HG02943 (cell line): ENCODE results near the gene MFSD1.

Experiments
- ATAC-seq: cut with Tn5 transposase; IDR thresholded peaks from one replicate; pipeline ENCODE4 v1.9.1; 2021; ENCODE audit warnings: mild to moderate bottlenecking, low read depth, moderate library complexity; ENCODE audit not compliant: unreplicated experiment

The MFSD1 gene, protein sequence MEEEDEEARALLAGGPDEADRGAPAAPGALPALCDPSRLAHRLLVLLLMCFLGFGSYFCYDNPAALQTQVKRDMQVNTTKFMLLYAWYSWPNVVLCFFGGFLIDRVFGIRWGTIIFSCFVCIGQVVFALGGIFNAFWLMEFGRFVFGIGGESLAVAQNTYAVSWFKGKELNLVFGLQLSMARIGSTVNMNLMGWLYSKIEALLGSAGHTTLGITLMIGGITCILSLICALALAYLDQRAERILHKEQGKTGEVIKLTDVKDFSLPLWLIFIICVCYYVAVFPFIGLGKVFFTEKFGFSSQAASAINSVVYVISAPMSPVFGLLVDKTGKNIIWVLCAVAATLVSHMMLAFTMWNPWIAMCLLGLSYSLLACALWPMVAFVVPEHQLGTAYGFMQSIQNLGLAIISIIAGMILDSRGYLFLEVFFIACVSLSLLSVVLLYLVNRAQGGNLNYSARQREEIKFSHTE

DNA sequence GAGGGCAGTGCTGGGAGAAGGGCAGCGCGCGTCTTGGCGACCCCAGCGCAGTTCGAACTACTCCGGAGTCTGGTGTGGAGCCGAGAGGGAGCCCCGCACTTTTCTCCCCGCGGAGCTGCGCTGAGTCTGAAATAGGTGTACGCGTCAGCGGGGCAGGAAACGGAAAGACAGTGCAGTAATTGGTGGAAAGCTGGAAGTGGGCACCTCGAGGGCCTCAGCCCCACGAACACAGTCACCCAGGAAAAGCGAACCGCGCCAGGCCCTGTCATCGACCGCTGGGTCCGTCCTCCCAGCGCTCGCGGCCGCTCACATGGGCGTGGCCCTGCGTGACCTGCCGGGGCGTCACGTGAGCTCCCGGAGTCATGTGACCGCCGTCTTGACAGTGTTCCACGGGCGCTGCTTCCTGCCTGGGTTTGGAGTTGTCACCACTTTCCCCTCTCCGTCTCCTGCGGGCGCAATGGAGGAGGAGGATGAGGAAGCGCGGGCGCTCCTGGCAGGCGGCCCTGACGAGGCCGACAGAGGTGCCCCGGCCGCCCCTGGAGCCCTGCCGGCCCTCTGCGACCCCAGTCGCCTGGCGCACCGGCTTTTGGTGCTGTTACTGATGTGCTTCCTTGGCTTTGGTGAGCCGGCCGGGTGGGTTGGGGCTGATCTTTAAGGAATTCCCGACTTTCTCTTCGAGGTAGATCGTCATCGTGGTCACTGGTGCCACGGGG is at the start of gene MFSD1:
MFSD1 (plus strand) TSS at position 359 of the 713 bp plus-strand sequence; CDS start at position 458, 99 bp downstream.
- peak; percentile 97 for ATAC-seq

DNA sequence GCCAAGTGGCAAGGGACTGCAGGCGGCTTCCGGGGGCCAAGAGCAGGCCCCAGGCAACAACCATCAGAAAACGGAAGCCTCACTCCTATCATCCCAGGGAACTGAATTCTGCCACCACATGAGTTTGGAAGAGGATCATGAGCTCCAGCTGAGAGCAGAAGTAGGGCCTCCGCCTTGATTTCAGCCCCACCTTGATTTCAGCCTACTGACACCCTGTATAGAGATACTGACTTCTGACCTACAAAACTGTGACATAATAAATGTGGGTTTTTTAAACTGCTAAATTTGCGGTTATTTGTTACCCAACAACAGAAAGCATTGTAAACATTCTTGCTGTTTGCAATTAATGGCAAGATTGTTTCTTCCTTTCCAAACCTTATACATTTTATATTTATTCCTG is 48.0 kb upstream of the MFSD1 start:
- ATAC-seq, result no peak

DNA sequence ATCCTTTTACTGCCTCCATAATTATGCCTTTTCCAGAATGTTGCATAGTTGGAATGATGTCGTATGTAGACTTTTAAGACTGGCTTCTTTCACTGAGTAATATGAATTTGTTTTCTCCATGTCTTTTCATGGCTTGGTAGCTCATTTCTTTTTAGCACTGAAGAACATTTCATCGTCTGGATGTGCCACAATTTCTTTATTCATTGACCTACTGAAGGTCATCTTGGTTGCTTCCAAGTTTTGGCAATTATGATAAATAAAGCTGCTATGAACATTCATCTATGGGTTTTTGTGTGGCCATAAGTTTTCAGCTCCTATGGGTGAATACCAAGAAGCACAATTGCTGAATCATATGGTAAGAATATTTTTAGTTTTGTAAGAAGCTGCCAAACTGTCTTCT is 46.4 kb upstream of the MFSD1 start:
- no peak for ATAC-seq

DNA sequence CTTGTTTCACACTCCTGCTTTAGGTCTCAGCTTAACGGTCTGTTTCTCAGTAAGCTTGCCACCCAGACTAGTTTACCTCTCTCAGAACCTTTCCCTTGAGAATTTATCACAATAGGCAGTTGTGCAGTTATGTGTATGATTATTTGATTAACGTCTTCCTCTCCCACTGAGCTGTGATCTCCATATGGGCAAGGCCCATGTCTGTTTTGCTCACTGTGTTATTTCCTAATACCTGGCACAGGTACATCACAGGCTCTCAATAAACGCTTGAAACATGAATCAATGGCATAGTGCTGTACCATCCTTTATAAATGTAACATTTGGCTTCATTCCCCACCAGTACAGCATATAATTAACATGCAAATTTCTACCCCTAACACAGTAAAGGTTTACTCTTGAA is 40.5 kb upstream of the MFSD1 start:
- ATAC-seq, result no peak

DNA sequence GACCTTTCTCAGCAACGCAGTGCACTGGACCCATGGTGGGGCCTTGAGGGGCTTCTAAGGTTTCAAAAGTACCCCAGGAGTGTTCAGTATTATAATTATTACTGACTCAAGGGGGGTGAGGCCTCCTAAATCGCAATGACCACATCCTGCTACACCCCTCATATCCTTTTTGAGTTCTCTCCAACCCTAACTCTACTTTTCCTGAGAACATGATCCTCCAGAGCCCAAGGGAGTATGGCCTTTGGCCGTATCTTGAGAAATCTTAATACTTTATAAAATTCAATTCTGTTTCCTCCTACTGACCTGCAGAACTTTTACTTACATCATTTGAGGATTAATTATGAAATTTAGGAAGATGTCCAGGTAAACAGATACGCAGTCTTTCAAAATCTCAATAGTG is 39.2 kb upstream of the MFSD1 start:
- no peak for ATAC-seq

DNA sequence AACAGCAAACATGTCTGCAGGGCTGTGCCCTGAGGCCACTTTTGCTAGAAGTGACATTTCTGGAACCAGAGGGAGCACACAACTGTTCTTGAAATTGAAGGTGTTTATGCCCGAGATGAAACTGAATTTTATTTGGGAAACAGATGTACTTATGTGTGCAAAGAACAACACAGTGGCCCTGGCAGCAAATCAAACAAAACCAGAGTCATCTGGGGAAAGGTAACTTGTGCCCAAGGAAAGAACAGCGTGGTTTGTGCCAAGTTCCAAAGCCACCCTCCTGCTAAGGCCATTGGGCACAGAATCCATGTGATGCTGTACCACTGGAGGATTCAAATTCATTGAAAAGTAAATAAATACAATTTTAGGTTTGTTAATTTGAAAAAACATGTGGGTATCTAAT is 38.4 kb upstream of the MFSD1 start:
- no peak for ATAC-seq

DNA sequence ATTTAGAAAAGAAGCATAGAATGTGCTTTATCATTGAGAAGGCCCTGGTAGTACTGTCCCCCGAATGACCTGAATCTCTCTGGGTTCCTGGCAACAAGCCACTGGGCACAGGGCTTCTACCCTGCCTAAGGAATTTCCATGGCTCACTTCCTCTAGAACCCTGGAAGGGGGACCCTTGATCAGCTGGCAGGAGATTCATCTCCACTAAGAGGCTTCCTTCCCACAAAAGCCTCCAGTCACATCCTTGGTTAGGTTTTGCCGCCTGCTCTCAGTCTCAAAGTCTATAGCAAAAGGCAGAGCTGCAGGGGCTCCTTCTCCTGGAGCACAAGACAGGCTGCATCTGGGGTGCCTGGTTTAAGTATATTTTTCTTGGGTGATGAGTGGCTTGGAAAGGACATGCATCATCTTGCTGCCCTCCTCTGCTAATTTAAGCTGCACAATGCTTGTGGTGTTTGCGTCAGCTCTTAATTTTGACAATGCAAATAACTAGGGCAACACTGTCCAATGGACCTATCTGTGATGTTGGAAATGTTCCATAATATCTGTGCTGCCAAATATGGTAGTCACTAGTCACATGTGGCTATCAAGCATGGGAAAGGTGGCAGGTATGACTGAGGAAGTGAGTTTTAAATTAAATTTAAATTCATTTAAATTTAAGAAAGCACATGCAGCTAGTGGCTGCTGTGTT is 36.2 kb upstream of the MFSD1 start:
- no peak for ATAC-seq

DNA sequence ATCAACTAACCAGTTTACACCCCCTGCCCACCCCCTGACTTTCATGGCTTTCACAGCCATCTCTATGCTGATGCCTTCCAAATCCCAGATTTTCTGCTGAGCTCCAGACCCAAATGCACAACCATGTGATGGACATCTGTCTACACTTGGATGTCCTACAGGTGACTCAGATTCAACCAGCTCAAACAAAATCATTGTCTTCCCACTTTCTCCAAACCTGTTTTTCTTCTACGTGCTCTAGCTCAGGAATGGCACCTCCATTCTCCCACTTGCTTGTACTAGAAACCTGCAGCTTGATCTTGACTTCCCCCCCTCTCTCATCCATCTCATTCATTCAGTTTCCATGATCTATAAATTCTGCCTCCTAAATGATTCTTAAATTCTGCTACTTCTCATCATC is 35.5 kb upstream of the MFSD1 start:
- no peak for ATAC-seq

DNA sequence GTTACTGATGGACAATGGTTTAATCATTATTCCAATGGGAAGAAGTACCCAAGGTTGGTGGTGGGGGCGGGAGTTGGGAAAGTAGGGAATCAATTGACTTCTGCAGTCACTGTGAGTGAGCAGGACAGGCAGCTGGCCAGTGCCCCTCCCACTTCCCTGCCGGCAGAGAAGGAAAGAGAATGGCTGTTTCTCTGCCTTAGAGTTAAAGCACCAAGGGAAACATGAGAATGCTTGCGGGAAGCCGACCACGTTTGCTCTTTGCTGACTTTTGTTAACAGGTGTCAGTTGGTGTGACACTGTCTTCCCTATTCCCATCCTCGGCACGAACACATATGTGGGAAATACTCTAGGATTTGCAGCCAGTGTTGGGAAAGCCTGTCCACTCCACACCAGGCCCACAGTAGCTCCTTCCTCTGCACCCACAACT is 33.5 kb upstream of the MFSD1 start:
- no peak for ATAC-seq

DNA sequence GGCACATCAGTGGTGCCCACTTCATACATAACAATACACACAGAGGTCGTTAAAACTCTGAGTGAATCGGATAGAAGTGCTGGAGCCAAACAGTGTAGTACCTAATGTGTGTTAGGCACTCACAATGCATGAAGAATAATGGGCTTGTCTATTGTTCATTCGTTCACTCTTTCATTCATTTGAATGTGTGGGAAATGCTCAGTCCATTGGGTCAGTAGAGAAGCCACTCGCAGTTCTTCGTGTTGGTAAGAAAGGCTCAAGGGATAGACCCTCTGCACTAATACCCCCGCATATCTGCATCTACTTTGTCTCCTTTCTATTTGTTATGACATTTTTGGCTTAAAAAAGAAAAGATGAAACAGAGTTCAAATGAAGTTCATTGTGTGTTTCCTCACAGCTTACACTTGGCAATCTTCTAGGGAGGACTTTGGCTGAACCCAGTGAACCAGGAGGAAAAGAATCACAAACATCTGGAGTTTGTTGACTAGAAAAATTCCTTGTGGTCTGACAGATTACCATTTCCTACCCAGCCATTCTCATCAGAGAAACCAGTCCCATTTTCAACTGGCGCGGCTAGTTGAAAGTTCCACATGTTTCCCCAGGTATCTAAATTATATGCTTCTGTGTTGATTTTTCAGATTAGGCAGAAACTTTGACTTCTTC is 32.8 kb upstream of the MFSD1 start:
- no peak for ATAC-seq

DNA sequence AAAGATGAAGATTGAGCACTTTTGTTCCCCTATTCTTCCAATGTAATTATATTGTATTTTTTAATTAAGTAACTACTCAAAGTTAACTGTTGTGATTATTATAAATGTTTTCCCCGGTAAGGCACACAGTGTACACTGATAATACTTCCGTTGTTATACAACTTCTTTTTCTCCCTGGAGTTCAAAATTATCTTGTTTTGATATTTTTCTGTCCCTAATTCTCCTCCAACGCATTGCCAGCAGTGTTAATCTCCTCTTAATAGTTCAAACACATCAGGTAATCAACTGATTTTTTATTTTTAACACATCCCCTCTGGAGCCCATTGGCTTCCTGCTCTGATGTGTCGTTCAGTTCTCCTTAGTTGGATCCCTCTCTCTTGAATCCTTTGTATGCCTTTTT is 32.3 kb upstream of the MFSD1 start:
- no peak for ATAC-seq

DNA sequence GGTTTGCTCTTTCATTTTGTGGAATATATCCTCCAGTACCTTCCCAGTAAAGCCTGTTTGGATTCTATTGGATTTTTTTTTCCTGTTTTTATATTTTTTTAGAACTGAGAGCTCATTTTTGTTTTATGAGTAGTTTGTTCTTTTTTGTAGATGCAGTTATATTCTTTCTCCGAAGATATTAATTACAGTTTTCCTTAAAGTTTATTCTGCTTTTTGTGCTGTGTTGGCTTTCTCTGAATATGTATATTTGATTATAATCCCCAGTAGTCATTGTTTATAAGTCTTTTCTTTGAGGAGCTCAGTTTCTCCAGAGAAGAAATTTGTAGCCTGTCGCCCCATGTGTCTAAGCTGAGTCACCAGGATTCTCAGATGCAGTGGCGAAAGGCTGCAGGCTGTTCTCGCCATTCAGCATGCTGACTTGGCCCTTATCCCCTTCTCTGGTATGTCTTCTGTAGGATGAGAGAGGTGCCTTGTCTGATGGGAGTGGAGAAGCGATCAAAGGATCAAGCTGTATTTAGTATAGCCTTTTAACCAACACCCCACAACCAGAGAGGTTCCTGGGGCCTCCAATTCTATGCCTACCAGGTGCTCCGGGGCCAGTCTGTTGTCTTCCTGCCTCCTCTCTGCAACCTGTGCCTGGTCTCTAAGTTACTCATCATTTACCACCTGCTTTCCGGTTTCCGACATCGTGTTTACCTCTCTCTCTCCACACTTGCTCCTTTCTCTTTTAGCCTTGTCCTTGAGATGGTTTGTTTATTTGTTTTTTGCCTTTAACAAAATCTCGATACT is 31.7 kb upstream of the MFSD1 start:
- no peak for ATAC-seq

DNA sequence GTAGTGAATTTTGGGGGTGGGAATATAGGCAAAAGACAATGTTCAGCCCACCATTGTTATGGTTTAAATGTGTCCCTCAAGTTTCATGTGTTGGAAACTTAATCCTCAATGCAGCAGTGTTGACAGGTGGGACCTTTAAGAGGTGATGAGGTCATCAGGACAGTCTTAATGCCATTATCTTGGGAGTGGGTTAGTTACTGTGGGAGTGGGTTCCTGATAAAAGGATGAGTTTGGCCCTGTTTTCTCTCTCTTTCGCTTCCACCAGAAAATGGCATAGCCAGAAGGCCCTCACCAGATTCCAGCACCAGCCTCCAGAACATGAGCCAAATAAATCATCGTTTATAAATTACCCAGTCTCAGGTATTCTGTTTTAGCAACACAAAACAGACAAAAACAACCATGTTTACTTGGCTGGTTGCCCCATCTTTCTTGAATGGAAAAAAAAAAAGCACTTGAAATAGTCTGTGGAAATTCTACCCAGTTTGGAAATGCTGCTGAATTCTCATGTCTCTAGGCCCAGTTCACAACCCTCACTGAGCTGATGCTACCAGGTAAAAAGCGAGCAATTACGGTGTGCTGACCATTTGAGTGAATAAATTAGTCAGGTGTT is 31.0 kb upstream of the MFSD1 start:
- ATAC-seq, result no peak

DNA sequence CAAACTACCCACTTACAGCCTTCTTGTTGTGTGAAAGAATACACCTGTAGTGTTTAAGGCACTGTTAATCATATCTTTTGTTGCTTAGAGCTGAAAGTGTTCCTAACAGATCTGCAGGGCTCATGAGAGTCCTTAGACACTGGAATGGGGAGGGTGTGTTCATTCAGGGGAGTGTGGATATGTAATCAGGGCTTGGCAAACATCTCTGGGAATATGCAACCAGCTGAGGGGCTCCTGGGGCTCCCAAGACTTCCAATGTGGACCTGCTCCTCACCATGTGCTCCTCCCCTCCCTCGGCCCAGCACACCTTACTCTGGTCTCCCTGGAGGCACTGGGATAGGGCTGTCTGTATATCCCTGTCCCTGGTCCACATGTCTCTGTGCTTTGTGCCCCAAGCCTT is 30.3 kb upstream of the MFSD1 start:
- no peak for ATAC-seq

DNA sequence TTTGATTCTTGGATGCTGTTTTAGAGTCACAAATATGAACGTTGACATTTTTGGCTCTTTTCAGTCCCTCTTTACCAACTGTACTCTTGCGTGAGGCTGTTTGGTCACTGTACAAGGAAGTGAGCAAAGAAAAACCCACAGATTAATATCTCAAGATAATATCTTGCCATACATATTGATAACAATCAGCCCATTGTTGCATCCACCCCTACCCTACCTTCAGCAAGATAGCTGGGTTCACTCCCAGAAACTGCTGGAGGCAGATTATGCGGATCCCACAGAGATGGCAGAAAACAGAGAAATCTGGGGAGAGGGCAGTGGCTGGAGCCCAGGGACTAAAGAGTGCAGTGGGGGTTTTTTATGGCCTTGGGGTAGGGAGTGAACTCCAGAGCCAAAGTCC is 29.9 kb upstream of the MFSD1 start:
- ATAC-seq, result no peak

DNA sequence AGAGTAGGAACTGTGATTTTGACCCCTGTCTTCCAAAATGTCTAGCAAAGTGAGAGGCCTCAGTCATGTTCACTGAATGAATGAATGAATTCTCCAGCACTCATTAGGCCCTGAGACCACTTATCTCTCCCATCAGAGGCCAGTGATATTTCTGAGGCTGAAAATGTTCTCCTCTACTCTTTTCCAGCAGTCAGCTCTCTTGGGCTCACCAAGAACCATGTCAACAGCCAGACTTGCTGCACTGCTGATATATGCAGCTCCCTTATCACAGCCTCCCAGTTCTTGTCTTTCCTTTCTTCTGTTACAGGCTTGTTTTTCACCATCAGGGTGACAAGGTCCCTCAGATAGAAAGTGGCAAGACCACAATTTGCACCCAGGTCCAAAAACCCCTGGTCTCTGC is 28.7 kb upstream of the MFSD1 start:
- no peak for ATAC-seq

DNA sequence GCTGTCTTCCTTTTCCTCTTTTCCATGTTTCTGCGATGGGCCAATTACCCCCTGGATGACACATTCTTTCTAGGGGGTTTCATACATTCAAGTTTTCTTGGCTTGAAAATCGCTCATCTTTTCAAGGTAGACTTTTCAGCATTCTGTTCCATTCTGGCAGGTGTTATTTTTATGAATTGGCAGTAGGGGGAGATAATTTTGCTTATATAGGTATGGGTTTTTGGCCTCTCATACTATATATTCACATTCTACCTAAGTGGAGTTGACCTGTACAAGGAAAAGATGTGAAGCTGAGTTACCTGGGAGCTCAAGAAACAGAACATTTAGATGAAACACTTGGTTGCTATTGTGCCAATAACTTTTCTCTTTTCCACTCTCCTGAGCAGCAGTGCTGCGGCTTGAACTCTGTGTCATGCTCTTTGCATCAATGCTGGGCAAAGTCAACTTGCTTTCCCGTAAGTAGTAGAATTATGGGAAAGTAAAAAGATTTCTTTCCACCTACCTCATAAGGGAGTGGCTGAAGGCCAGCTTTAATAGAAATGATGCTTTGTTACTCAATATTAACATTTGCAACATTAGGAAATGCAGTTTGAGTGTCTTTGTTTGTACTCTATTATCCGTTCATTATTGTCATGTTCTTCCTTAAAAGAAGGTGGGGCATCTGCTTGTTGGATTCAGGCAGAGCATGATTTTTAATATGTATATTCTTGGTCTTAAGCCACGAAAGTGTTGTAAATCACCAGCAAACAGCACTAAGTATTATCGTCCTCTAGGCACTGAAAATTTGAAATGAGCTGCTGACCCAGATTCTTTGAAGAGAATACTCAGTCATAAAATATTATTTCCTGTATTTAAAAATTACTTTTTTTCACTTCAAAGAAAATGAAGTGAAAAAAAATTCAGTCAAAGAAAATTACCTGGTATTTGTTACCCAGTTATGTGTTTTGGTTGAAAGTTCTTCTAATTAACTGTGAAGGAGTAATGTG is 27.7 kb upstream of the MFSD1 start:
- ATAC-seq, result no peak

DNA sequence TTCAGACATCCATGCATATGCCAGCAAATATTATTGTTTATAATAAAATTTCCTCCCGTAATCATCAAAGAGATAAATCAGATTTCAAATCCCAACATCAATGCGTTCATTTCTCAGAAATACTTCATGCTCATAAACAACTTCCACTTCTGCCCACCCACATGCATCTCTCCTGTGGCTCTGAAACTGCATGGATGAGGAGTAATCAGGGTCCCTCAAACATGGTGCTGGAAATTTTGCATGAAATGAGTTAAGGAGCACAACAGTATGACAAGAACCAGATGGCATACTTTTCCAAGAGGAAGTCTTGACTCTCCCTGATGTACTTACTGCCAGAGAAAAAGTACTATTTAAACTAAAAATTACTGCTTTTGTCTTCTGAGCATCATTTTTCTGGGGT is 26.9 kb upstream of the MFSD1 start:
- ATAC-seq, result no peak
